Measurements from ENCODE around the gene AZIN2.
A peak's percentile ranks its signal among the peaks of the same experiment; 100 is the strongest.

AZIN2 gene

GRCh38 chr1:33150522-33150921, 69.6 kb downstream of the AZIN2 start:
- Histone ChIP-seq H3K27me3 (ENCODE audit: insufficient read depth, poor library complexity, severe bottlenecking) (no peaks in the 10 kb centered on the region), H3K27ac (ENCODE audit: poor library complexity, severe bottlenecking) (no peak overlapping the region), H3K9me3 (ENCODE audit: severe bottlenecking) (no peaks in the 10 kb centered on the region), H3K36me3 (ENCODE audit: low read depth) (no peaks in the 10 kb centered on the region), H3K4me3 (ENCODE audit: severe bottlenecking) (no peak overlapping the region), H3K4me1 (ENCODE audit: insufficient read depth, poor library complexity, severe bottlenecking) (peaks cover 3% of the 10 kb centered on the region)
- DNase-seq (ENCODE audit: low spot score), result no peak
- TF ChIP-seq, protein P1, sequence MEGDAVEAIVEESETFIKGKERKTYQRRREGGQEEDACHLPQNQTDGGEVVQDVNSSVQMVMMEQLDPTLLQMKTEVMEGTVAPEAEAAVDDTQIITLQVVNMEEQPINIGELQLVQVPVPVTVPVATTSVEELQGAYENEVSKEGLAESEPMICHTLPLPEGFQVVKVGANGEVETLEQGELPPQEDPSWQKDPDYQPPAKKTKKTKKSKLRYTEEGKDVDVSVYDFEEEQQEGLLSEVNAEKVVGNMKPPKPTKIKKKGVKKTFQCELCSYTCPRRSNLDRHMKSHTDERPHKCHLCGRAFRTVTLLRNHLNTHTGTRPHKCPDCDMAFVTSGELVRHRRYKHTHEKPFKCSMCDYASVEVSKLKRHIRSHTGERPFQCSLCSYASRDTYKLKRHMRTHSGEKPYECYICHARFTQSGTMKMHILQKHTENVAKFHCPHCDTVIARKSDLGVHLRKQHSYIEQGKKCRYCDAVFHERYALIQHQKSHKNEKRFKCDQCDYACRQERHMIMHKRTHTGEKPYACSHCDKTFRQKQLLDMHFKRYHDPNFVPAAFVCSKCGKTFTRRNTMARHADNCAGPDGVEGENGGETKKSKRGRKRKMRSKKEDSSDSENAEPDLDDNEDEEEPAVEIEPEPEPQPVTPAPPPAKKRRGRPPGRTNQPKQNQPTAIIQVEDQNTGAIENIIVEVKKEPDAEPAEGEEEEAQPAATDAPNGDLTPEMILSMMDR (IDR thresholded peaks at IDR 0.05; ENCODE audit: poor library complexity, severe bottlenecking), result no peak
- no peak for ATAC-seq (ENCODE audit: low read depth)

GRCh38 chr1:33151116-33151515, 70.2 kb downstream of the AZIN2 start:
- Histone ChIP-seq H3K4me1 (ENCODE audit: insufficient read depth, poor library complexity, severe bottlenecking) (peaks cover 3% of the 10 kb centered on the region), H3K9me3 (ENCODE audit: severe bottlenecking) (no peaks in the 10 kb centered on the region), H3K27me3 (ENCODE audit: insufficient read depth, poor library complexity, severe bottlenecking) (no peaks in the 10 kb centered on the region), H3K36me3 (ENCODE audit: low read depth) (no peaks in the 10 kb centered on the region), H3K27ac (ENCODE audit: poor library complexity, severe bottlenecking) (no peak overlapping the region), H3K4me3 (ENCODE audit: severe bottlenecking) (no peak overlapping the region)
- ATAC-seq (ENCODE audit: low read depth) (no peak), DNase-seq (ENCODE audit: low spot score) (no peak)
- TF ChIP-seq, protein P1 (IDR thresholded peaks at IDR 0.05; ENCODE audit: poor library complexity, severe bottlenecking), result no peak

- ATAC-seq (ENCODE audit: low read depth) (peak; percentile 36; the same call in 1 of the 3 replicates), DNase-seq (ENCODE audit: low spot score) (no peak)
- peaks cover 3% of the 10 kb centered on the region for H3K4me1 ChIP-seq (ENCODE audit: insufficient read depth, poor library complexity, severe bottlenecking)
- TF ChIP-seq, protein P1 (IDR thresholded peaks at IDR 0.05; ENCODE audit: poor library complexity, severe bottlenecking), result no peak
- peaks cover under 1% of the 10 kb centered on the region; the same call in 1 of the 2 replicates for H3K36me3 ChIP-seq (ENCODE audit: low read depth)
- no peak overlapping the region for H3K27ac ChIP-seq (ENCODE audit: poor library complexity, severe bottlenecking)
- H3K9me3 ChIP-seq (ENCODE audit: severe bottlenecking), result no peaks in the 10 kb centered on the region
- no peak overlapping the region for H3K4me3 ChIP-seq (ENCODE audit: severe bottlenecking)
- no peaks in the 10 kb centered on the region for H3K27me3 ChIP-seq (ENCODE audit: insufficient read depth, poor library complexity, severe bottlenecking)
These were observed 71.9 kb downstream of the AZIN2 start for GRCh38 chr1:33152685-33153432.

- no peak for ATAC-seq (ENCODE audit: low read depth)
- no peak overlapping the region for H3K27ac ChIP-seq (ENCODE audit: poor library complexity, severe bottlenecking)
These were observed 72.7 kb downstream of the AZIN2 start for GRCh38 chr1:33153650-33154049.

More at GRCh38 chr1:33153650-33154049, 72.7 kb downstream of the AZIN2 start:
- Histone ChIP-seq H3K36me3 (ENCODE audit: low read depth) (peaks cover 4% of the 10 kb centered on the region; the same call in 1 of the 2 replicates), H3K4me1 (ENCODE audit: insufficient read depth, poor library complexity, severe bottlenecking) (peaks cover 3% of the 10 kb centered on the region), H3K4me3 (ENCODE audit: severe bottlenecking) (no peak overlapping the region), H3K27me3 (ENCODE audit: insufficient read depth, poor library complexity, severe bottlenecking) (no peaks in the 10 kb centered on the region), H3K9me3 (ENCODE audit: severe bottlenecking) (no peaks in the 10 kb centered on the region)
- TF ChIP-seq, protein P1 (IDR thresholded peaks at IDR 0.05; ENCODE audit: poor library complexity, severe bottlenecking), result no peak
- no peak for DNase-seq (ENCODE audit: low spot score)

Measured in RWPE2 (cell line).